Fibroblast of skin of abdomen (primary cell): ENCODE results near the gene PEA15.

Source experiments
- DNase-seq: peaks from one replicate; pipeline ENCODE4 v3.0.0-alpha.2; 2013

PEA15 gene

DNA sequence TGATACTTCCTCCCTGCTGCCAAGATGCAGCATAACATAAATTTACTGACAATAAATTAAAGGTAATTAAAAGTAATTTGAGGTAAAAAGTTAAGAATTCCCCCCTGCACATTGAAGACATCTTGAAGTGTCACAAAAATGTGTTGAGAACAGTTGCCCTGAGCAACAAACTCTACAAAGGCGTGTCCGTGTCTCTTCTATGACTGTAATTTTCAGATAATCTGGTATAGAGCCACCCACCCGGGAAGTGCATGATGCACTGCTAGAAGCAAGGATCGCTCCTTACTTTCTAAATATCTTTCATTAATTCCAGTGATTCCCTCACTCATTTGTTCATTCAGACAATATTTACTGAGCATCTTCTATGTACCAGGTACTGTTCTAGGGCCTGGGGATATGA is 25.8 kb upstream of the PEA15 start:
- no peak for DNase-seq

- DNase-seq: no peak
These were observed 18.9 kb upstream of the PEA15 start for GRCh38 chr1:160186246-160186645.

DNA sequence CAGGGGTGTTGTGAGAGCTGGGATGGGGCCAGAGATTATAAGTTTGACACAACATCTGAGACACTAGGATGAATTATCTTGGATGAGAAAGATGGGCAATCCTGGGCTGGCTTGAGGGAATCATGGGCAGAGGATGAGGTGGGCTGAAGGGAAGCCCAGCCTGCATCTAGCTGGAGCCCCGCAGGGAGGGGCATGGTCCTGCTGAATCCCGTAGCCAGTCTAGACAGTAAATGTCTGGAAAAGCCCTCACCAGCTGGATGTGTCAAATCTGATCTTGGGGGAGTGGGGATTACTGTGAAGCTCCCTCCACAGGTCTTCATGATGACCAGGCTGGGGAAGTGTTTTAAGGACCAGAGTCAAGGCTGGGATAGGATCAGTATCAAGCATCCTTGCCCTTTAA is 18.5 kb upstream of the PEA15 start:
- no peak for DNase-seq

DNA sequence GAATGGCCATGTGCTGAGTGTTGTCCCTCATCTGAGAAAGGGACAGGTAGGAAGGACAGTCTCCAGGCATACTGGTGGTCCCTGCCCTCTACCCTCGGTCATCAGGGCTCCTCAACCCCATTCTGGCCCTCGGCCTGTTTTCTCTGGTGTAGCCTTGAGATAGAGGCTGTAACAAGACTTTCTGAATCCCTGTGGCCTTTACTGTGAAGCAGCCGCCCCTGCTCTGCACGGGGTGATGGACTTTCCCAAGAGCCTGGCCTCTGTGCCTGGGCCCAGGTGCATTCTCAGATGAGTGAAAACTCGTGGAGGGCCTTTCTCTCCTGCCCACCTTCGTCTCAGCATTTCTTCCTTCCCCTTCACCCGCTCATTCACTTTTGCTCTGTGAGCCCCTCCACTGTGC is 17.8 kb upstream of the PEA15 start:
- DNase-seq: no peak

DNA sequence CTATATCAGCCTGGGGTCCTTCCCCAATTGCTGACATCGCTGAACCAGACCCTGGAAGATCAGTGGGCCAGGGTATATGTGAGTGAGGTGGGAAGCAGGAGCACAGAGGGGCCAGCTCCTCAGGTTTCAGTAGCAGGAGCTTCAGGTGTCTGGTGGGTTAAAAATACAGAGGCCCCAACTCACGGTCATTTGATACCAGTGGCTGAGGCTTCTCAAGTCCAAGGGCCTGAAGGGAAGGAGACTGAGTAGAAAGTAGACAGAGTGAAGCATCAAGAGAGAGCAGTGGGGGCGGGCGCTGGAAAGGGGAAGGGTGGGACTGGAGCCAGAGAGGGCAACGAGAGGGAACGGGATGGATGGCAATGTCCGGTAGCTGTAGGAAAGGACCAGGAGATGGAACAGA is 16.8 kb upstream of the PEA15 start:
- DNase-seq: no peak

DNA sequence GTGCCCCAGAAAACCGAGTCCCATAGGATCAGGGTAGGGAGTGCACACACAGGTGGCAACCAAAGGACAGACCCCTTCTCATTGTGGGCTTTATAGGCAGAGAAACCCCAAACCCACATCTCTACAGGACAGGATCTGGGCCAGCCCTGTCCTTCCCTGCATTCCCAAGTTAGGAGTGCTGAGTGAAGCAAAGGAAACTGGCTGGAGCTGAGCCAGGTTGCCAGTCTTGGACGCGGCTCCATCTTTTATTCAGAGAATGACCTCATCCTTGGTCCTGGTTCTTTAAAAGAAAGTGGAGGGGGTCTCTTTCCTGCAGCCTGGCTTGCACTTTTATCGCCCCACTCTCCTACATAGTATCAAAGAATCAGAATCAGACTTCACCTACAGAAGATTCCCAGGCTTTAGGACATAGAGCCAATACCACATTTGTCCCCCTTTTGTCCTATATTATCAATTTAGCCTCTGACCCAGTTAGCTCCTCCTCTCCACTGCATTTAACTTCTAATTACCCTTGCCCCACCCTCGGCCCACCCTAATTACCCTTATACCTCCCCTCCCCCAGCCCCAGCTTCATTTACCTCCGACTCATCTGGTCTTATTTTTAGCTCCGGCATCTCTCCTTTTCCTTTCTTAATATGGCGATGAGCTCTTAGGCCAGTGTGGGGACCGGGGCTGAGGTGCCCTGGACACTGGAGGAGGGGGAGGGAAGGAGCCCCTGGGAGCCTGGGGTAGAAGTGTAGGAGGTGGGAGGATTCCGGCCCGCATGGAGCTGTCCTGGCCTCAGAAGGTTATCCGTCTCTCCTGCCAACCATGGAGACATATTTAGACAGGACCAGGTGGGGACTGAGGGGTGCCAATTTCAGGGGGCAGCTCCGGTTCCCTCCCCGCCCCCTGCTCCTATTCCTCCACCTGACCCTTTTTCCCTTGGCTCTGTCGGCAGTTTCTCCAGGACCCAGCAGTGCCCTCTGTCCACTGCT is 15.2 kb upstream of the PEA15 start, which contains the start of gene CASQ1:
CASQ1 (plus strand) TSS at position 927 of the 977 bp plus-strand sequence. CDS start 177 bp downstream, outside the sequence.
- peak; percentile 57 for DNase-seq

- DNase-seq: no peak
These were observed 13.4 kb upstream of the PEA15 start for GRCh38 chr1:160191756-160192155.

DNA sequence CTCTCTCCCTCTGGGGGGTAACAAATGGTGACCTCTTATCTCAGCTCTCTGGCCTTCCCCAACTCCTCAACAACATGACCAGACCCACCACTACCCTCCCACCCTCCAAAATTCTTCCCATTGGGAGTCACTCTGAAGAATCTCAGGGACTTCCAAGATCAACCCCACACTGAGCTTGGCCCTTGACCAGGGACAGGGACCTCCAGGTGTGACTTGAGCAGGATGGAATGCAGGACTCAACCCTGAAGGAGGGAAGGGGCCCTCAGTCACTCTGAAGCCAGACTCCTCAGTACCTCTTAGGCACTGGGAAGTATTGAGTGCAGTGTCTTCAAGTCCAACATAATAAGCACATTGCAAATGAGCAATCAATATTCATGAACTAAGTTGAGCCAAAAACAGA is 12.9 kb upstream of the PEA15 start:
- peak; percentile 25 for DNase-seq

DNA sequence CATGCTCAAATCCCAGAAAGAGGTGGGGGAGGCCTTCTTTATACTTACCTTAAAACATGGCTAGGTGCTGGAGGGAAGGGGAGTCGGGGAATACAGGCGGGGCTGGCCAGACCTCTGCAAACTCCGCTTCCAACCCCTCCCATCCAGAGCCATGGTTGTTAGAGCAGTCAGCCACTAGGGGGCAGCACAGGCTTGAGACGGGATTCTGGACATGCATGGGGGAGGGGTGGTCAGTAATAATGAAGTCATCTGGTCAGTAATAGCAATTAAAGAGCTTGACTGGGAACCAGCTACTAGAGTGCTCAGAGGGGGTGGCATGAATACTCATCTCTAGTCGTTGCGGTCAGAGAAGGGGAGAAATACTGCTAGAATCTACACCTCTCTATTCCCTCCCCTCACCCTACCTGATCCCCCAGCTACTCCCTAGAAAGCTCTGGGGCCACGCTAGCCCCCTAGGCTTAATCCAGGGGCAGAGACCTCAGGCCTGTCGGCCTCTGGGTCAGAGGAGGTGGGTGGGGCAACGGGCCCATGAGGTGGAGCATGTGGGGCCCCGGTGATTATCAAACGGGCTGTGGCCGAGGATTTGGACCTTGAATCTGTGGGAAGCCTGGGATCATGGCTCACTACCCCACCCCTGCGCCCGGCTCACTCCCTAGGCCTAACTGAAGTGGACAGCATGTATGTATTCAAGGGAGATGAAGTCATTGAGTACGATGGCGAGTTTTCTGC is 11.9 kb upstream of the PEA15 start:
- DNase-seq: peak; percentile 81

DNA sequence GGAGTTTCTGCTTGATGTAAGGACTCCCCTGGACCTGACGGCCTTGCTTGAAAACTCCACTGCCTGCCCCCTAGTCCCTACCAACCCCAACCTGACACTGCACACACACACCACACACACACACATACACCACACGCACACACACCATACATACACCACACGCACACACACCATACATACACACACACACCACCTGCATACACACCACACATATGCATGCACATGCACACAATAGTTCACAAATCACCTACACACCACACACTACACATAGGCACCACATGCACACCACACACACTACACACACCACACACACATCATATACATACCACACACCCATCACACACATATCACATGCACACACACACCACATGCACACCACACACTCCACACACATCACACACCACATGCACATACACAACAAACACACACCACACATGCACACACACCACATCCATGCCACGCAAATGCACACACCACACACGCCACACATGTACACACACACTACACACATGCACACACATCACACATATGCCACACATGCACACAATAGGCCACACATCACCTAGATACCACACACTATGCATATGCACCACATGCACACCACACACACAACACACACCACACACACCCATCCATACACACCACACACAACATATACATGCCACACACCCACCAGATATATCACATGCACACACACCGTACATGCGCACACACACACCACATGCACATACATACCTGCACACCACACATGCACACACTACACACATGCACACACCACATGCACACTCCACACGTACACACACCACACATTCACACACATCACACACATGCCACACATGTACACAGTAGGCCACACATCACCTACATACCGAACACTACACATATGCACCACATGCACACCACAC is 11.1 kb upstream of the PEA15 start:
- DNase-seq: no peak

DNA sequence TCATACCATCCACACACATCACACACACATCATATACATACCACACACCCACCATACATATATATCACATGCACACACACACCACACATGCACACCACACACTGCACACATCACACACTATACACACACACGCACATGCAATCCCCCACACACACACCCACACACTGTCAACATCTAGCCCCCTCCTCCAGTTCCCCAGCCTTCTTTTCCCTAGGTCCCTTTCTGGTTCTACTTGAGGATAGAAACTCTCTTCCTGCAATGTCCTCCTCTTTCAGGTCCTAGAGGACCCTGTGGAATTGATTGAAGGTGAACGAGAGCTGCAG is 10.5 kb upstream of the PEA15 start:
- no peak for DNase-seq

- DNase-seq: no peak
These were observed 9.0 kb upstream of the PEA15 start for GRCh38 chr1:160196143-160196542.

DNA sequence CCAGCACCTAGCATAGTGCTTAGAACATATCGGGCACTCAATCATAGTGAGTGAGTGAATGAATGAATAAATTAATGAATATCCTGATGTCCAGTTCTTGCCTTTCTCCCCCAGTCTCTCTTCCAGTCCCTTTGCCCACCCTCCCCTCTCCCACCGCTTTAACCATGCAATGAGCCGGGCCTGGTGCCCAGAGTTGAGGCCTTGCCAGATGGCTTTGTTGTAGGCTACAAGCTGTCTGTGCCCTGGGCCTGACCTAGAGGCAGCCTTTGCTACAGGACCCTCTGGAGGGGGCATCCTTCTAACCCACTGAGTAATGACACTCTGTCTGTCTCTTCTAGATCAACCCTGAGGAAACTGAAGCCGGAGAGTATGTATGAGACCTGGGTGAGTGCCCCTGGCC is 8.0 kb upstream of the PEA15 start:
- no peak for DNase-seq

DNA sequence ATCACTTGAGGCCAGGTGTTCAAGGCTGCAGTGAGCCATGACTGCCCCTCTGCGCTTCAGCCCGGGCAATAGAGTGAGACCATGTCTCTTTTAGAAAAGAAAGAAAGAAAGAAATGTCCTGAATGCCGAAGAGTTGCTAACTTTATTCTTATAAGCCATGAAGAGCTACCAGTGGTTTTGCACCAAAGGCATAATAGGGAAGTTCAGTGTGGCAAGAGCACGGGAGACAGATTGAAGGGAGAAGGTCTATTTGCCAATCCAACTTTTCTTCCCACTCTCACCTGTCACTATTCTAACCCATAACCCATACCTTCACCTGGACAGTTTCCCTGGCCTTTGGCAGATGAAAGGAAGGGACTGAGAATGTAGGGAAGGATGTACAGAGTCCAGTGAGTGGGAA is 4.4 kb upstream of the PEA15 start:
- no peak for DNase-seq

GRCh38 chr1:160204526-160205241 is 500 bp upstream of the PEA15 start:
- no peak for DNase-seq

DNA sequence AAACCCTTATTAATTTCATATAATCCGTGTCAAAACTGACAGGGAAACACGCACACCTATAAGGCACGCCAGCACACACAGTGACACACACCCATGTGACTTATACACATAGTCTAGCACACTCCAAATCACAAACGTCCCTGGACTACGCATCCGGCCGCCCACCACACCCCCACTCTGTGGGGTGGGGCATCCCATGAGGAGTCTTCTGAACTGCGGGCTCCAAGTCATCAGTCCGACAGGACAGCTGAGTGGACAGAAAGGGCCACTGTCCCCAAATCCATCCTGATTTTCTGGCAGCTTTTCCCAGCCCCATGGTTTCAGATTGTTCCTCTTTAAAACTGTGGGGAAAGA is 829 bp downstream of the PEA15 start:
- DNase-seq: peak; percentile 58

DNA sequence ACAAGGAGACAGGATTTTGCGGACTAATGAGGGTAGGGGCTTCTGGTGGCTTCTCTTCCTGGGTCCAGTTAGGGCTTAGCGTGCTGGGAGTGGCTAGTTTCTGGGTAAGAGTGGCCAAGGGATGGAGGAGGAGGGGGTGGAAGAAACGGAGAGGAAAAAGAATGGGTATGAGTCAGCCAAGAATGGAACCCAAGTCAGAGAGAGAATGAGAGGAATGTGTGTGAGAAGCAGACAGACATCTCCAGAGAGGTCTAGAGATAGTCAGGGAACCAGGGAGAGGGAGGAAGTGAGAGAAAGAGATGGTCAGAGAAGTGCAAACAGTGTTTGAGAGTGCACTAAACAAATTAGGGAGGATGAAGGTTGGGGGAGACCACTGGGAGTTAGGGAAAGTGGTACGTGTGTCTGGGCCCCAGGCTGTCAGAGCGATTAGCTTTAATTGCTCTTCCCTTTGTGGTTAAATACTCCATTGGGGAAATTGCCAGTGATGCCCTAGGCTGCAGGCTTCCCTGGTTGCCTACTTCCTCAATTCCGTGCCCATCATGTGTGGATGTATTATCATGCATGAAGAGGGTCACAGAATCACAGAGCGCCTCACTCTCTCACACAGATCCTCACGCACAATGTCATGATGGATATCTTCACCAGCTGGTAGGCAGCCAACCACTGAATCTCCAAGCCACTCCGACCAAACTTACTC is 1.4 kb downstream of the PEA15 start:
- DNase-seq: peak; percentile 90

DNA sequence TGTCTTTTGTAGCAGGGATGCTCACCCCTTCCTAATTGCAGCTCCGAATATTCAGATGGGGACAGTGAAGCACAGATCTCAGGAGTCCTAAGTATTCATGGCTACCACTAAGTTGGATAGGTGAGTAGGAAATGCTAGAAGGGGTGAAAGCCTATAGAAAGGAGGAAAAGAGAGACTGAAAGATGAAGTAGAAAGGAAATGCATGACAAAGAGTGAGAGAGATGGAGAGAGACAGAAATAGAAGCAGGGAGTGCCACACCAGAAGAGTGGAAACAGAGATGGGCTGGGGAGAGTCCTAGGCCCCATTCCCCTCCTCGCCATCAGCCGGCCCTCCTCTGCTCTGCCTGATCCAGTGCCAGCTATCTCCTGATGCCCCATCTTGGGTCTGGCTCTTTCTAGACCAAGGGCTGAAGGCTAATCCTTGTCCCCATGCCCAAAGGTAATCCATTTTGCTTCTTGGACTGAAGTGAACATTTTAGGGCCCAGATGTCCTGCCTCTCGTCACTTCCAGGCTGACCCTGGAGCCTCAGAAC is 2.0 kb downstream of the PEA15 start:
- no peak for DNase-seq

GRCh38 chr1:160207771-160208556 is 2.8 kb downstream of the PEA15 start:
- DNase-seq: no peak

DNA sequence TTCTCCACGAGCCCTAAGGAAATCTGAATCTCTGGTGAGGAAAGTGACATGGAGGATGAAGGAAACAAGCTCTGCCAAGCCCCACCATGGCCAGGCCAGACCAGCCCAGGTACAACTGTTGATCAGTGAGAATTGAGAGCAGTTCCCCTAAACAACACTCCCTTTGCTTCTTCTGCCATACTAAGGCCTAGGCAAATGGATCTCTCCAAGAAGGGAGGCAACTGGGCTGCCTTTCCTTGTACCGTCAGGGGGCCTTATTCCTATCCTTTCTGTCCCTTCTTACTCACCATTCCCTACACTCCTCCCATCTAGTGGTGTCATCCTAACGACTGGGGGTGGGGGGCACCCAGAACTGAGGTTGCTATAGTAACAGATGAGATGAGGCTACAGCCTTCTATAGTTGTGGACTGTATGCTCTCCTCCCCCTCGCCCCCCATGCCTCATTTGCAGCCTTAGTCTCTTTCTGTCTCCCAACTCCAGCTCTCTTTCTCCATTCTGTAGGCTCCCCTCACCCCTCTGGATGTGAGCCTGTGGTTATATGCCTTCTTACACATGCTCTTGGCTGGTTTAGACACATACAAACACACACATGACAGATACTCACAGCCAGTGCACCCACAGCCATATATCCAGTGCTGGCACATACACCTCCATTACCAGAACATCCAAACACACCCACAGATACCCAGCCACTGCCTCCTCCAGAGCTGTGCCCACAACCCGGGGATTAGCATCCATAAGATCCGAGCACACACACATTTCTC is 3.6 kb downstream of the PEA15 start:
- DNase-seq: no peak
